ENCODE measurements around the gene CGB7. TPM values are rescaled to one million over a fixed set of nuclear protein-coding genes. Genes with fewer than 3 reads are reported as not detected.

Gene CGB7
- total and polyA plus RNA-seq, 9 of the 15 experiments (the other 6 are each of a cell fraction or from before 2014, with no cell fraction given): not detected

DNA sequence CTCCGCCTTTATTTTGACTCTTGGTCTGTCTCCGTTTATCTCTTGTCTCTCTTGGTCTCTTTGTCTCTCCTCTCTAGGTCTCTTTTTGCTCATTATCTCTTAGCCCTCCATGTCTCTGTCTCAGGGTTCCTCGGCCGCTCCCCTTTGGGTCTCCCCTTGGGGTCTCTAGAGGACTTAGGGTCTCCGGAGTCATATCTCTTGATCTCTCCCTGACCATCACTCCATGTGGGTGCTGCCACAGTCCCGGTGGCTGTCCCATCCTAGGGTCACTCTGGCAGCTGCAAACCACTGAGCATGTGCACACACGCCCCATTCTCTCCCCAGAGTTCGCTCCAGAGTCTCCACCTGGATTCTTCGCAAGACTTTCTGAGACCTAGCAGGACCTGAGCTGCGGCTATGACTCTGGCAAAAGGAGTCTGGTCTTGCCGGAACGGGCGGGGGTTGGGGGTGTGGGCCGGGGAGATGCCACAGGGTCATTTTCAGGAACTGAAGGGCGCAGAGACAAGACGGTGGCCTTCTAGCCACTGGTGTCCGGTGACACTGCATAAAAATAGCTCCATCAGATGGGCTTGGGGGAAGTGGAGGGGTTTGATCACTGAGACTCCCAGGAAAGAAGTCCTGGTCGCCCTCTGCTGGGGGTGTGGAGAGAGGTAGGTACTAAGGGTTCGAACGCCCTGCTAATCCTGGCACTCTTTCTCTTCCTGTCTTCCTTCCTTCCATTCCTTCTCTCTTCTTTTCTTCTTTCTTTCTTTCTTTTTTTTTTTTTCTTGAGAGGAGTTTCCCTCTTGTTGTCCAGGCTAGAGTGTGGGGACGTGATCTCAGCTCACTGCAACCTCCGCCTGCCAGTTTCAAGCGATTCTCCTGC is 16.2 kb upstream of the CGB7 start (continued):
- TF ChIP-seq PRDM10 (IDR thresholded peaks at IDR 0.05; ENCODE audit: partially characterized antibody) (no peak), KDM5B (IDR thresholded peaks at IDR 0.05; ENCODE audit: insufficient replicate concordance, low read depth, low read length) (peak; percentile 28), ZNF274 (IDR thresholded peaks at IDR 0.05; ENCODE audit: borderline replicate concordance, low read depth, low read length) (no peak), E2F6 (IDR thresholded peaks at IDR 0.05; ENCODE audit: borderline replicate concordance in 1 of 2, extremely low read depth in 1 of 2, insufficient read depth in 1 of 2, insufficient read length in 1 of 2, low read depth in 1 of 2, low read length in 1 of 2, poor library complexity in 1 of 2, severe bottlenecking in 1 of 2) (peak in 1 of 2 experiments; percentile 41), IRF2 (CRISPR knock-in tag; IDR thresholded peaks at IDR 0.05) (no peak), CREM (IDR thresholded peaks at IDR 0.05; ENCODE audit: low read depth) (0 out of 2 replicates have a peak, but pooled peaks have one; percentile 8), PYGO2 (tag; IDR thresholded peaks at IDR 0.05) (no peak), MYNN (IDR thresholded peaks at IDR 0.05) (no peak), MYNN (CRISPR knock-in tag; IDR thresholded peaks at IDR 0.05) (no peak), CTCFL (IDR thresholded peaks at IDR 0.05; ENCODE audit: borderline replicate concordance, insufficient read depth, low read depth, low read length, poor library complexity, severe bottlenecking) (peak; percentile 73), ZC3H4 (CRISPR knock-in tag; IDR thresholded peaks at IDR 0.05; ENCODE audit: borderline replicate concordance) (no peak), KLF6 (CRISPR knock-in tag; IDR thresholded peaks at IDR 0.05; ENCODE audit: borderline replicate concordance) (no peak), THRA (IDR thresholded peaks at IDR 0.05) (no peak), ZNF354B (CRISPR knock-in tag; IDR thresholded peaks at IDR 0.05) (no peak)
- TF ChIP-seq, protein P1, sequence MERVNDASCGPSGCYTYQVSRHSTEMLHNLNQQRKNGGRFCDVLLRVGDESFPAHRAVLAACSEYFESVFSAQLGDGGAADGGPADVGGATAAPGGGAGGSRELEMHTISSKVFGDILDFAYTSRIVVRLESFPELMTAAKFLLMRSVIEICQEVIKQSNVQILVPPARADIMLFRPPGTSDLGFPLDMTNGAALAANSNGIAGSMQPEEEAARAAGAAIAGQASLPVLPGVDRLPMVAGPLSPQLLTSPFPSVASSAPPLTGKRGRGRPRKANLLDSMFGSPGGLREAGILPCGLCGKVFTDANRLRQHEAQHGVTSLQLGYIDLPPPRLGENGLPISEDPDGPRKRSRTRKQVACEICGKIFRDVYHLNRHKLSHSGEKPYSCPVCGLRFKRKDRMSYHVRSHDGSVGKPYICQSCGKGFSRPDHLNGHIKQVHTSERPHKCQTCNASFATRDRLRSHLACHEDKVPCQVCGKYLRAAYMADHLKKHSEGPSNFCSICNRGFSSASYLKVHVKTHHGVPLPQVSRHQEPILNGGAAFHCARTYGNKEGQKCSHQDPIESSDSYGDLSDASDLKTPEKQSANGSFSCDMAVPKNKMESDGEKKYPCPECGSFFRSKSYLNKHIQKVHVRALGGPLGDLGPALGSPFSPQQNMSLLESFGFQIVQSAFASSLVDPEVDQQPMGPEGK (CRISPR knock-in tag; IDR thresholded peaks at IDR 0.05; ENCODE audit: borderline replicate concordance): no peak
